Progenitor cell of endocrine pancreas (in vitro differentiated cells): ENCODE results near the gene BSND. TPM values are rescaled to one million over a fixed set of nuclear protein-coding genes. Genes with fewer than 3 reads are reported as not detected.

ENCODE experiments used
- DNase-seq: peaks from one replicate; pipeline ENCODE4 v3.0.0; 2021; ENCODE audit warnings: low spot score; ENCODE audit not compliant: unreplicated experiment
- H3K27ac Mint-ChIP-seq: 2 replicates; pipeline ENCODE4 v1.8.0; 2021; ENCODE audit warnings: mild to moderate bottlenecking, moderate library complexity, mixed read lengths
- H3K27me3 Mint-ChIP-seq: 2 replicates; pipeline ENCODE4 v1.8.0; 2021; ENCODE audit warnings: mixed read lengths
- H3K36me3 Mint-ChIP-seq: 2 replicates; pipeline ENCODE4 v1.8.0; 2022; ENCODE audit warnings: mixed read lengths; ENCODE audit not compliant: insufficient read depth
- H3K4me1 Mint-ChIP-seq: 2 replicates; pipeline ENCODE4 v1.8.0; 2021; ENCODE audit warnings: low read depth, mixed read lengths
- H3K4me3 Mint-ChIP-seq: 2 replicates; pipeline ENCODE4 v1.8.0; 2021; ENCODE audit warnings: low read depth, mild to moderate bottlenecking, moderate library complexity, mixed read lengths
- H3K9me3 Mint-ChIP-seq: 2 replicates; pipeline ENCODE4 v1.8.0; 2021; ENCODE audit warnings: low read depth, mixed read lengths
- CTCF ChIP-seq: fragments of 200-600 bp; sonication (generic); IDR thresholded peaks from one replicate; pipeline ENCODE4 v1.5.0; 2021; ENCODE audit warnings: antibody characterized with exemption, mild to moderate bottlenecking; ENCODE audit not compliant: unreplicated experiment
- total RNA-seq: library from RNA; stranded (reverse); gene quantifications from 2 replicates; pipeline ENCODE4 v1.2.1, GENCODE V29; 2021

The BSND gene
- total RNA-seq, 1 donor from 2014 or later = not detected

- no peak for DNase-seq
- Mint-ChIP-seq H3K4me1 (peaks cover 2% of the 10 kb centered on the region), H3K36me3 (no peaks in the 10 kb centered on the region), H3K9me3 (no peaks in the 10 kb centered on the region), H3K27ac (no peak overlapping the region), H3K27me3 (peaks cover 44% of the 10 kb centered on the region), H3K4me3 (no peak overlapping the region)
- no peak for TF ChIP-seq CTCF
Measured at GRCh38 chr1:54985556-54985955, 13.2 kb upstream of the BSND start.

- Mint-ChIP-seq H3K27me3 (peaks cover 43% of the 10 kb centered on the region), H3K9me3 (no peaks in the 10 kb centered on the region), H3K27ac (no peak overlapping the region), H3K4me1 (peaks cover 1% of the 10 kb centered on the region), H3K36me3 (no peaks in the 10 kb centered on the region), H3K4me3 (no peak overlapping the region)
- no peak for DNase-seq
- TF ChIP-seq CTCF = no peak
Measured at GRCh38 chr1:54986025-54986424, 12.7 kb upstream of the BSND start.

GRCh38 chr1:54986533-54986932, 12.2 kb upstream of the BSND start:
- no peak for TF ChIP-seq CTCF
- Mint-ChIP-seq H3K4me1 (no peaks in the 10 kb centered on the region), H3K27me3 (peaks cover 41% of the 10 kb centered on the region), H3K9me3 (no peaks in the 10 kb centered on the region), H3K36me3 (no peaks in the 10 kb centered on the region), H3K4me3 (no peak overlapping the region), H3K27ac (no peak overlapping the region)
- no peak for DNase-seq

GRCh38 chr1:54987427-54987826, 11.3 kb upstream of the BSND start:
- H3K4me3 Mint-ChIP-seq = no peak overlapping the region
- H3K27ac Mint-ChIP-seq = no peak overlapping the region
- no peak for TF ChIP-seq CTCF
- peaks cover 33% of the 10 kb centered on the region for H3K27me3 Mint-ChIP-seq
- no peaks in the 10 kb centered on the region for H3K4me1 Mint-ChIP-seq
- H3K9me3 Mint-ChIP-seq = no peaks in the 10 kb centered on the region
- H3K36me3 Mint-ChIP-seq = no peaks in the 10 kb centered on the region
- DNase-seq = no peak

- H3K27me3 Mint-ChIP-seq = peaks cover 28% of the 10 kb centered on the region
- no peaks in the 10 kb centered on the region for H3K9me3 Mint-ChIP-seq
- H3K4me3 Mint-ChIP-seq = no peak overlapping the region
- DNase-seq = no peak
- H3K27ac Mint-ChIP-seq = no peak overlapping the region
- no peaks in the 10 kb centered on the region for H3K4me1 Mint-ChIP-seq
- no peaks in the 10 kb centered on the region for H3K36me3 Mint-ChIP-seq
- no peak for TF ChIP-seq CTCF
Measured at GRCh38 chr1:54987919-54988705, 10.6 kb upstream of the BSND start.
